Measurements from ENCODE around the gene NUMB. TPM values are rescaled to one million over a fixed set of nuclear protein-coding genes. Genes with fewer than 3 reads are reported as not detected.
A peak's percentile ranks its signal among the peaks of the same experiment; 100 is the strongest.

Gene NUMB
- total RNA-seq, 1 experiment from 2014 or later: 46.5 TPM

GRCh38 chr14:73245480-73246325 lies 212.6 kb downstream of the NUMB start:
- Mint-ChIP-seq H3K27me3 (ENCODE audit: low read depth) (peaks cover 22% of the 10 kb centered on the region), H3K36me3 (ENCODE audit: insufficient read depth in 1 of 3, low read depth in 3 of 3) (peaks cover 0 to 7% (median 3%) of the 10 kb centered on the region in 3 experiments; a peak in 3 of 7 replicates), H3K4me1 (peaks cover 10 to 18% of the 10 kb centered on the region in 2 experiments), H3K27ac (no peak overlapping the region), H3K4me3 (no peak overlapping the region), H3K9me3 (no peaks in the 10 kb centered on the region; a peak in 1 of 5 replicates)
- Histone ChIP-seq H3K27me3 (ENCODE audit: insufficient read depth, low read length) (no peaks in the 10 kb centered on the region), H3K79me2 (ENCODE audit: insufficient read depth, low read length) (no peaks in the 10 kb centered on the region), H3K14ac (ENCODE audit: insufficient read depth, low read length) (no peak overlapping the region), H3K79me1 (ENCODE audit: insufficient read depth, low read depth, low read length, poor library complexity, severe bottlenecking) (no peaks in the 10 kb centered on the region), H3K23me2 (ENCODE audit: insufficient read length, low read depth, low read length, poor library complexity, severe bottlenecking) (no peaks in the 10 kb centered on the region), H3K9me3 (ENCODE audit: control insufficient read depth, low read depth, low read length) (no peaks in the 10 kb centered on the region), H3K23ac (ENCODE audit: insufficient read length, low read depth, low read length) (no peak overlapping the region), H2BK20ac (ENCODE audit: low read depth, low read length, poor library complexity, severe bottlenecking) (no peak overlapping the region), H2BK120ac (ENCODE audit: low read depth, low read length, poor library complexity, severe bottlenecking) (no peak overlapping the region), H4K20me1 (ENCODE audit: control insufficient read depth, insufficient read depth, insufficient read length) (no peaks in the 10 kb centered on the region), H3K18ac (ENCODE audit: insufficient read length, low read depth, low read length) (no peak overlapping the region), H4K5ac (ENCODE audit: insufficient read length, low read depth, low read length) (no peak overlapping the region), H2BK12ac (ENCODE audit: insufficient read length, low read depth, low read length) (no peak overlapping the region), H2BK15ac (ENCODE audit: low read depth, low read length) (no peak overlapping the region), H2AFZ (ENCODE audit: low read length) (no peak overlapping the region), H3K27ac (ENCODE audit: insufficient read length, low read depth, low read length) (no peak overlapping the region), H3T11ph (ENCODE audit: low read length) (no peak overlapping the region), H2BK5ac (ENCODE audit: insufficient read length, low read length) (no peak overlapping the region), H3K4me2 (ENCODE audit: insufficient read depth, insufficient read length, low read length) (peak overlapping the region; percentile 9), H4K91ac (ENCODE audit: insufficient read length, low read depth, low read length) (no peak overlapping the region), H3K9ac (ENCODE audit: extremely low read depth, insufficient read length, low read length) (no peak overlapping the region), H3K4me1 (ENCODE audit: insufficient read depth, low read length) (no peaks in the 10 kb centered on the region), H4K8ac (replicated peaks; ENCODE audit: insufficient read length, low read depth, low read length) (no peak overlapping the region), H3K4ac (ENCODE audit: low read depth, low read length) (no peak overlapping the region), H2AK5ac (ENCODE audit: insufficient read length, low read length) (no peak overlapping the region), H3K56ac (ENCODE audit: insufficient read length, low read depth, low read length) (no peak overlapping the region)
- DNase-seq: peak; percentile 71
- WGBS (ENCODE audit: extremely low coverage, insufficient read length, low lambda C conversion rate): no CpG with 5 or more reads among the region's 64 CpGs
- TF ChIP-seq, protein P1, sequence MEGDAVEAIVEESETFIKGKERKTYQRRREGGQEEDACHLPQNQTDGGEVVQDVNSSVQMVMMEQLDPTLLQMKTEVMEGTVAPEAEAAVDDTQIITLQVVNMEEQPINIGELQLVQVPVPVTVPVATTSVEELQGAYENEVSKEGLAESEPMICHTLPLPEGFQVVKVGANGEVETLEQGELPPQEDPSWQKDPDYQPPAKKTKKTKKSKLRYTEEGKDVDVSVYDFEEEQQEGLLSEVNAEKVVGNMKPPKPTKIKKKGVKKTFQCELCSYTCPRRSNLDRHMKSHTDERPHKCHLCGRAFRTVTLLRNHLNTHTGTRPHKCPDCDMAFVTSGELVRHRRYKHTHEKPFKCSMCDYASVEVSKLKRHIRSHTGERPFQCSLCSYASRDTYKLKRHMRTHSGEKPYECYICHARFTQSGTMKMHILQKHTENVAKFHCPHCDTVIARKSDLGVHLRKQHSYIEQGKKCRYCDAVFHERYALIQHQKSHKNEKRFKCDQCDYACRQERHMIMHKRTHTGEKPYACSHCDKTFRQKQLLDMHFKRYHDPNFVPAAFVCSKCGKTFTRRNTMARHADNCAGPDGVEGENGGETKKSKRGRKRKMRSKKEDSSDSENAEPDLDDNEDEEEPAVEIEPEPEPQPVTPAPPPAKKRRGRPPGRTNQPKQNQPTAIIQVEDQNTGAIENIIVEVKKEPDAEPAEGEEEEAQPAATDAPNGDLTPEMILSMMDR (conservative IDR thresholded peaks at IDR 0.05): no peak
